GM06990 (cell line): ENCODE data around the gene CGAS.
A peak's percentile ranks its signal among the peaks of the same experiment; 100 is the strongest.
"Not testable (repeated sequence)": the region's sequence is repeated elsewhere in the genome, so short reads cannot be mapped to it uniquely, and the experiment has no call there.

ENCODE experiments used
- DNase-seq: peaks from one replicate; pipeline ENCODE4 v3.0.0-alpha.2; 2011; ENCODE audit not compliant: insufficient read length; ENCODE audit errors: extremely low read depth
- H3K27me3 ChIP-seq: replicated peaks from 2 replicates; pipeline ENCODE4 v1.6.0; 2011; ENCODE audit warnings: low read length; ENCODE audit not compliant: control insufficient read depth, insufficient read depth
- H3K36me3 ChIP-seq: 2 replicates; pipeline ENCODE4 v1.5.1; 2011; ENCODE audit warnings: low read length; ENCODE audit not compliant: control insufficient read depth, insufficient read depth
- H3K4me3 ChIP-seq: replicated peaks from 2 replicates; pipeline ENCODE4 v1.5.1; 2011; ENCODE audit warnings: low read depth, mild to moderate bottlenecking, control low read depth, low read length
- CTCF ChIP-seq: IDR thresholded peaks from 2 replicates; pipeline ENCODE4 v1.5.1; 2011; ENCODE audit warnings: low read length, control low read depth, mild to moderate bottlenecking, inconsistent platforms; ENCODE audit not compliant: insufficient read depth, poor library complexity, severe bottlenecking

The CGAS gene

GRCh38 chr6:73394577-73395354 lies 57.3 kb downstream of the CGAS start, which contains the start of gene DDX43:
Gene DDX43, plus strand, starts transcription at chr6:73394828. Its CDS starts 78 bp downstream, at chr6:73394906.
- no peaks in the 10 kb centered on the region for H3K36me3 ChIP-seq
- no peak for TF ChIP-seq CTCF
- no peak within 1 kb of the TSS for H3K4me3 ChIP-seq
- DNase-seq, result peak; percentile 79
- H3K27me3 ChIP-seq, result no peaks in the 10 kb centered on the region

- Histone ChIP-seq H3K36me3 (no peaks in the 10 kb centered on the region), H3K4me3 (no peak overlapping the region), H3K27me3 (no peaks in the 10 kb centered on the region; the same call in 1 of the 2 replicates)
- TF ChIP-seq CTCF, result no peak
- no peak for DNase-seq
These were observed 58.8 kb downstream of the CGAS start for GRCh38 chr6:73393278-73393677.

GRCh38 chr6:73392188-73392587 lies 59.9 kb downstream of the CGAS start:
- not testable (repeated sequence) for H3K27me3 ChIP-seq, H3K36me3 ChIP-seq, H3K4me3 ChIP-seq, DNase-seq

- H3K27me3 ChIP-seq, result no peaks in the 10 kb centered on the region; the same call in 1 of the 2 replicates
- H3K36me3 ChIP-seq, result no peaks in the 10 kb centered on the region
- no peak overlapping the region for H3K4me3 ChIP-seq
- no peak for DNase-seq
- TF ChIP-seq CTCF, result no peak
These were observed 60.4 kb downstream of the CGAS start for GRCh38 chr6:73391675-73392074.

GRCh38 chr6:73389854-73390253 lies 62.2 kb downstream of the CGAS start:
- no peak overlapping the region for H3K4me3 ChIP-seq

More at GRCh38 chr6:73389854-73390253, 62.2 kb downstream of the CGAS start:
- Histone ChIP-seq H3K27me3 (no peaks in the 10 kb centered on the region; the same call in 1 of the 2 replicates), H3K36me3 (no peaks in the 10 kb centered on the region)
- no peak for TF ChIP-seq CTCF
- DNase-seq, result no peak
